Activated gamma-delta T cell (primary cell): ENCODE measurements around the gene CD81.

ENCODE experiments used
- DNase-seq: peaks from one replicate; lab custom pipeline; 2025; lab: John Stamatoyannopoulos, UW

CD81 gene

GRCh38 chr11:2375964-2376551 lies 1.1 kb upstream of the CD81 start:
- no peak for DNase-seq

GRCh38 chr11:2377511-2378443 lies 667 bp downstream of the CD81 start:
- DNase-seq, result peak; percentile 50

- DNase-seq, result no peak
Observed at GRCh38 chr11:2378527-2379210, 1.6 kb downstream of the CD81 start.

- DNase-seq, result no peak
Observed at GRCh38 chr11:2379466-2380174, 2.5 kb downstream of the CD81 start.

- DNase-seq, result no peak
Observed at GRCh38 chr11:2380396-2380795, 3.3 kb downstream of the CD81 start.

- no peak for DNase-seq
Observed at GRCh38 chr11:2380807-2381350, 3.8 kb downstream of the CD81 start.

- DNase-seq, result no peak
Observed at GRCh38 chr11:2381494-2382128, 4.5 kb downstream of the CD81 start.

GRCh38 chr11:2382129-2382517 lies 5.0 kb downstream of the CD81 start:
- no peak for DNase-seq

- DNase-seq, result no peak
Observed at GRCh38 chr11:2382936-2383851, 6.1 kb downstream of the CD81 start.

GRCh38 chr11:2383852-2384804 lies 7.0 kb downstream of the CD81 start:
- DNase-seq, result no peak

GRCh38 chr11:2385156-2386151 lies 8.3 kb downstream of the CD81 start:
- DNase-seq, result no peak

GRCh38 chr11:2386591-2386990 lies 9.5 kb downstream of the CD81 start:
- no peak for DNase-seq

GRCh38 chr11:2387266-2387987 lies 10.3 kb downstream of the CD81 start:
- no peak for DNase-seq

- no peak for DNase-seq
Observed at GRCh38 chr11:2388431-2389376, 11.6 kb downstream of the CD81 start.

GRCh38 chr11:2389377-2390026 lies 12.4 kb downstream of the CD81 start:
- no peak for DNase-seq
